ENCODE data around the gene UTS2R.
A peak's percentile ranks its signal among the peaks of the same experiment; 100 is the strongest.

UTS2R gene

DNA sequence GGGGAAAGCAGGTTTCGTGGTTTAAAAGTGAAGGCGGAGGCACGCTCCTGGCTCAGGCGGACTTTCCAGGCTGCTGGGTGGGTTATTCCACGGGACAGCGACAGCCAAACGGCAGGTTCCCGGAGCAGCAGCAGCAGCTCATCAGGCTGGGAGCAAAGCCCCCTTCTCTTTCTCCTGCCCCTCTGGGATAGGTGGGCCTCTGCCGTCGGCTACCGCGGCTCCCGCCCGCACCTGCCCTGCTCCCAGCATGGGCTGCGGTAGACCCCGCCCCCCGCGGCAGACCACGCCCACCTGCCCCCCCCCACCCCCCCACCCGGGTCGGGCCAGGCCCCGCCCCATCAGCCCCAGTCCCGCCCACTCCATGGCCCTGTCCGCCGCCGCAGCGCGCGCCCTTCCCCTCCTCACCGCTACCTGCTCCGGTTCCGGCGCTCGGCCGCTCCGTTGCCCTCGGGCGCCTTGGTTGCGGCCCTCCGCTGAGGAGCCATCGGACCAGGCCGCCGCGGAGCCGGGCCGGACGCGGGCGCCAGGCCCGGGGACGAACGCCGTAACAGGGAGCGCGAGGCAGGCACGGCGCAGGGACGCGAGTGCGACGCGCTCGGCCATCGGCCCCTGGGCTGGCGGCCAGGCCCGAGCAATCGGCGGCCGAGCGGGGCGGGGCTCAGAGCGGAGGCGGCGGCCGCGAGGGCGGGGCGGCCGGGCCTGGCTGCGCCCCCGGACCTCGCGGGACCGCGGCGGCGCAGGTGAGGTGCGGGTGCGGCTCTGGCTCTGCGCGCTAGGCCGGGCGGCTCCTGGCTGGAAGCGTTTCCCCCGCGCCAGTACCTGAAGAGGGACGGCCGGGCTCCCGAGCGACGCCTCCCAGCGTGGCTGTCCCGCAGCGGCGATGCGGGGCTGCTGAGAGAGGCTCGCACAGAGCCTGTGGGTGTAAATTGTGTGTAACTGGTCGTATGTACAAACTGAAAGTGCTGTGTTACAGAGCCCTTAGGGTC, 46.7 kb downstream of the UTS2R start, which contains the start of the genes HEXD and OGFOD3:
TSS of gene HEXD (plus strand) at position 347 of the 986 bp plus-strand sequence. CDS start 1,453 bp downstream, outside the sequence.
TSS of gene OGFOD3 (minus strand) at position 586 of the 986 bp plus-strand sequence. CDS start at position 485, 101 bp downstream.
- peak; percentile 81 to 82 for DNase-seq (ENCODE audit: low spot score in 2 of 2)
- Mint-ChIP-seq H3K27me3 (no peaks in the 10 kb centered on the region), H3K36me3 (ENCODE audit: insufficient read depth) (peaks cover 24% of the 10 kb centered on the region), H3K9me3 (no peaks in the 10 kb centered on the region), H3K4me3 (peak within 1 kb of the TSS; percentile 68), H3K27ac (ENCODE audit: low read depth) (peak within 1 kb of the TSS; percentile 49), H3K4me1 (peaks cover 28% of the 10 kb centered on the region)
- ATAC-seq (replicated peaks; ENCODE audit: extremely low read depth, poor library complexity, severe bottlenecking) = peak; percentile 87

- no peak for ATAC-seq (replicated peaks; ENCODE audit: extremely low read depth, poor library complexity, severe bottlenecking)
- Mint-ChIP-seq H3K4me1 (peaks cover 27% of the 10 kb centered on the region), H3K27me3 (no peaks in the 10 kb centered on the region), H3K9me3 (no peaks in the 10 kb centered on the region), H3K4me3 (peak overlapping the region; percentile 68), H3K36me3 (ENCODE audit: insufficient read depth) (peaks cover 22% of the 10 kb centered on the region), H3K27ac (ENCODE audit: low read depth) (peak overlapping the region; percentile 49)
- no peak for DNase-seq (ENCODE audit: low spot score in 2 of 2)
Observed at GRCh38 chr17:82419540-82419939, 48.0 kb downstream of the UTS2R start.

DNA sequence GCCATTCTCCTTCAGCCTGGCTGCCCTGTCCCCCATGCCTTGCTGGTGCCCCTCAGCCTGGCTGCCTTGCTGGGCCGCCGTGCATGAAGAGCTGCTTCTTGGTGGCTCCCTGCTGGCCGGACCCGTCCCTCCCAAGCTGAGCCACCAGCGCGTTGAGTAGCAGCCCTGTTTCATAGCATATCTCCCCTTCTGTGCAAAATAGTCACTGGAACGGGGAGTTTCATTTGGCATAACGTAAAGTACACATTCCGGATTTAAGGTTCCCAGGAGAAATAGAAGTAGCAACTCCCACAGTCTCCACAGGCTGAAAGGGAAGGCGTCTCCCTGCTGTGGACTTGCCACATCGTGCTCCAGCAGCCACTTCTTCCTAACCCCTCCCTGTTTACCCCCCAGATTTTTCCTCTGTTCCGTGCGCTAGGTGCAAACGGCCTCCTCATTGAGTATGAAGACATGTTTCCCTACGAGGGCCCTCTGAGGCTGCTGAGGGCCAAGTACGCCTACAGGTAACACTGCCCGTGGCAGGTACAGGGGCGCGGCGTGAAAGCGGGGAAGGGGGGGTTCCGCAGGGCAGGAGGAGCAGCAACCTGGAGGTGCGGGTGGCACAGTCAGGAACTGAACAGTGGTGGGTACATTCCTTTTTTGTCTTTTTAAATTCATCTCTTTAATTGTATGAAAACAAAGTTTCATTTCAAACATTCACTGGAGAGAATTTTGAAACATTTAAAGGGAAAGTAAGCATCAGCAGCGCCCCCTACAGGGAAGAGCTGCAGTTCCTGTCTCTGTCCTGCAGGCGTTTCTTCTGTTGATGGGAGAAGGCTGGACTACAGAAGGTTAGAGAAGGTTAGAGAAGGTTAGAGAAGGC, 52.7 kb downstream of the UTS2R start:
- H3K4me1 Mint-ChIP-seq = peaks cover 14% of the 10 kb centered on the region
- no peak overlapping the region for H3K4me3 Mint-ChIP-seq
- no peaks in the 10 kb centered on the region for H3K27me3 Mint-ChIP-seq
- peaks cover 21% of the 10 kb centered on the region for H3K36me3 Mint-ChIP-seq (ENCODE audit: insufficient read depth)
- peak overlapping the region; percentile 69 for H3K27ac Mint-ChIP-seq (ENCODE audit: low read depth)
- ATAC-seq (replicated peaks; ENCODE audit: extremely low read depth, poor library complexity, severe bottlenecking) (no peak), DNase-seq (ENCODE audit: low spot score in 2 of 2) (peak; percentile 33 to 43)
- H3K9me3 Mint-ChIP-seq = no peaks in the 10 kb centered on the region

- H3K27me3 Mint-ChIP-seq = no peaks in the 10 kb centered on the region
- H3K9me3 Mint-ChIP-seq = no peaks in the 10 kb centered on the region
- peak overlapping the region; percentile 69 for H3K27ac Mint-ChIP-seq (ENCODE audit: low read depth)
Observed at GRCh38 chr17:82424863-82425159, 53.2 kb downstream of the UTS2R start.

More at GRCh38 chr17:82424863-82425159, 53.2 kb downstream of the UTS2R start:
- DNase-seq (ENCODE audit: low spot score in 2 of 2) (no peak), ATAC-seq (replicated peaks; ENCODE audit: extremely low read depth, poor library complexity, severe bottlenecking) (no peak)
- H3K36me3 Mint-ChIP-seq (ENCODE audit: insufficient read depth) = peaks cover 19% of the 10 kb centered on the region
- peaks cover 18% of the 10 kb centered on the region for H3K4me1 Mint-ChIP-seq
- no peak overlapping the region for H3K4me3 Mint-ChIP-seq

Measured in central memory CD8-positive, alpha-beta T cell (primary cell).